GM23338 (cell line): ENCODE measurements around the gene ID2.

Experiments used
- CREB1 ChIP-seq: fragments of 250-450 bp; sonication (Bioruptor Pico); IDR thresholded peaks from 2 replicates; pipeline ENCODE4 v1.5.0; 2020; ENCODE audit warnings: low read depth, mild to moderate bottlenecking, moderate library complexity
- JUNB ChIP-seq: IDR thresholded peaks from one replicate; pipeline ENCODE4 v1.6.1; 2016; ENCODE audit warnings: antibody characterized with exemption; ENCODE audit not compliant: unreplicated experiment
- NANOG ChIP-seq: IDR thresholded peaks from 2 replicates; pipeline ENCODE4 v1.6.1; 2016; ENCODE audit warnings: antibody characterized with exemption, borderline replicate concordance
- POLR2AphosphoS5 ChIP-seq: IDR thresholded peaks from 2 replicates; pipeline ENCODE4 v1.6.1; 2016; ENCODE audit warnings: antibody characterized with exemption, low read depth
- STAT1 ChIP-seq: IDR thresholded peaks from one replicate; pipeline ENCODE4 v1.6.1; 2016; ENCODE audit warnings: antibody characterized with exemption; ENCODE audit not compliant: unreplicated experiment
- ZNF331 ChIP-seq: fragments of 250-450 bp; sonication (Bioruptor Pico); IDR thresholded peaks from 2 replicates; pipeline ENCODE4 v1.5.0; 2020; ENCODE audit warnings: low read depth, mild to moderate bottlenecking, moderate library complexity
- TF ChIP-seq, protein P1 (sequence below), 2 experiments: fragments of 200-600 bp in 1 of 2; sonication (generic) in 1 of 2; conservative IDR thresholded peaks; 2 replicates each; pipeline versions ENCODE4 v1.5.1 to v1.6.1; 2016 to 2017; ENCODE audit warnings: antibody characterized with exemption in 2 of 2, low read depth in 2 of 2, mild to moderate bottlenecking in 2 of 2, moderate library complexity in 1 of 2
- TF ChIP-seq, protein P2 (sequence below): IDR thresholded peaks from one replicate; pipeline ENCODE4 v1.6.1; 2018; ENCODE audit warnings: antibody characterized with exemption; ENCODE audit not compliant: unreplicated experiment

GRCh38 chr2:8666581-8666980, 15.3 kb upstream of the ID2 start:
- TF ChIP-seq, protein P1, sequence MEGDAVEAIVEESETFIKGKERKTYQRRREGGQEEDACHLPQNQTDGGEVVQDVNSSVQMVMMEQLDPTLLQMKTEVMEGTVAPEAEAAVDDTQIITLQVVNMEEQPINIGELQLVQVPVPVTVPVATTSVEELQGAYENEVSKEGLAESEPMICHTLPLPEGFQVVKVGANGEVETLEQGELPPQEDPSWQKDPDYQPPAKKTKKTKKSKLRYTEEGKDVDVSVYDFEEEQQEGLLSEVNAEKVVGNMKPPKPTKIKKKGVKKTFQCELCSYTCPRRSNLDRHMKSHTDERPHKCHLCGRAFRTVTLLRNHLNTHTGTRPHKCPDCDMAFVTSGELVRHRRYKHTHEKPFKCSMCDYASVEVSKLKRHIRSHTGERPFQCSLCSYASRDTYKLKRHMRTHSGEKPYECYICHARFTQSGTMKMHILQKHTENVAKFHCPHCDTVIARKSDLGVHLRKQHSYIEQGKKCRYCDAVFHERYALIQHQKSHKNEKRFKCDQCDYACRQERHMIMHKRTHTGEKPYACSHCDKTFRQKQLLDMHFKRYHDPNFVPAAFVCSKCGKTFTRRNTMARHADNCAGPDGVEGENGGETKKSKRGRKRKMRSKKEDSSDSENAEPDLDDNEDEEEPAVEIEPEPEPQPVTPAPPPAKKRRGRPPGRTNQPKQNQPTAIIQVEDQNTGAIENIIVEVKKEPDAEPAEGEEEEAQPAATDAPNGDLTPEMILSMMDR (conservative IDR thresholded peaks at IDR 0.05; ENCODE audit: low read depth in 2 of 2): no peak
- TF ChIP-seq CREB1 (CRISPR knock-in tag) (no peak), NANOG (no peak), ZNF331 (CRISPR knock-in tag) (no peak), POLR2AphosphoS5 (no peak), JUNB (no peak), STAT1 (no peak)
- TF ChIP-seq, protein P2, sequence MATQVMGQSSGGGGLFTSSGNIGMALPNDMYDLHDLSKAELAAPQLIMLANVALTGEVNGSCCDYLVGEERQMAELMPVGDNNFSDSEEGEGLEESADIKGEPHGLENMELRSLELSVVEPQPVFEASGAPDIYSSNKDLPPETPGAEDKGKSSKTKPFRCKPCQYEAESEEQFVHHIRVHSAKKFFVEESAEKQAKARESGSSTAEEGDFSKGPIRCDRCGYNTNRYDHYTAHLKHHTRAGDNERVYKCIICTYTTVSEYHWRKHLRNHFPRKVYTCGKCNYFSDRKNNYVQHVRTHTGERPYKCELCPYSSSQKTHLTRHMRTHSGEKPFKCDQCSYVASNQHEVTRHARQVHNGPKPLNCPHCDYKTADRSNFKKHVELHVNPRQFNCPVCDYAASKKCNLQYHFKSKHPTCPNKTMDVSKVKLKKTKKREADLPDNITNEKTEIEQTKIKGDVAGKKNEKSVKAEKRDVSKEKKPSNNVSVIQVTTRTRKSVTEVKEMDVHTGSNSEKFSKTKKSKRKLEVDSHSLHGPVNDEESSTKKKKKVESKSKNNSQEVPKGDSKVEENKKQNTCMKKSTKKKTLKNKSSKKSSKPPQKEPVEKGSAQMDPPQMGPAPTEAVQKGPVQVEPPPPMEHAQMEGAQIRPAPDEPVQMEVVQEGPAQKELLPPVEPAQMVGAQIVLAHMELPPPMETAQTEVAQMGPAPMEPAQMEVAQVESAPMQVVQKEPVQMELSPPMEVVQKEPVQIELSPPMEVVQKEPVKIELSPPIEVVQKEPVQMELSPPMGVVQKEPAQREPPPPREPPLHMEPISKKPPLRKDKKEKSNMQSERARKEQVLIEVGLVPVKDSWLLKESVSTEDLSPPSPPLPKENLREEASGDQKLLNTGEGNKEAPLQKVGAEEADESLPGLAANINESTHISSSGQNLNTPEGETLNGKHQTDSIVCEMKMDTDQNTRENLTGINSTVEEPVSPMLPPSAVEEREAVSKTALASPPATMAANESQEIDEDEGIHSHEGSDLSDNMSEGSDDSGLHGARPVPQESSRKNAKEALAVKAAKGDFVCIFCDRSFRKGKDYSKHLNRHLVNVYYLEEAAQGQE: no peak
